H9 (cell line): Measurements from ENCODE around the gene LIMS2. TPM values are rescaled to one million over a fixed set of nuclear protein-coding genes. Genes with fewer than 3 reads are reported as not detected.
A peak's percentile ranks its signal among the peaks of the same experiment; 100 is the strongest.

Experiments
- DNase-seq: peaks from one replicate; pipeline ENCODE4 v3.0.0-alpha.2; 2017
- H2AFZ ChIP-seq: one replicate; pipeline ENCODE4 v1.6.1; 2013; ENCODE audit warnings: mild to moderate bottlenecking, low read length, control low read depth, moderate library complexity
- H2AK5ac ChIP-seq: 2 replicates; pipeline ENCODE4 v1.6.1; 2013; ENCODE audit warnings: low read length, control low read depth, mixed read lengths; ENCODE audit not compliant: insufficient read length
- H2BK120ac ChIP-seq: one replicate; pipeline ENCODE4 v1.6.1; 2013; ENCODE audit warnings: low read depth, mild to moderate bottlenecking, low read length, control low read depth, inconsistent platforms; ENCODE audit not compliant: poor library complexity, severe bottlenecking
- H2BK12ac ChIP-seq: 2 replicates; pipeline ENCODE4 v1.6.1; 2013; ENCODE audit warnings: low read length, control low read depth, mixed read lengths, low read depth; ENCODE audit not compliant: insufficient read length
- H2BK15ac ChIP-seq: 2 replicates; pipeline ENCODE4 v1.6.1; 2013; ENCODE audit warnings: low read depth, low read length, control low read depth
- H2BK20ac ChIP-seq: one replicate; pipeline ENCODE4 v1.6.1; 2013; ENCODE audit warnings: low read depth, mild to moderate bottlenecking, low read length, control low read depth, inconsistent platforms; ENCODE audit not compliant: poor library complexity, severe bottlenecking
- H2BK5ac ChIP-seq: 2 replicates; pipeline ENCODE4 v1.6.1; 2013; ENCODE audit warnings: low read length, control low read depth, mixed read lengths; ENCODE audit not compliant: insufficient read length
- H3K14ac ChIP-seq: 2 replicates; pipeline ENCODE4 v1.6.1; 2013; ENCODE audit warnings: low read length, control low read depth; ENCODE audit not compliant: insufficient read depth
- H3K18ac ChIP-seq: 2 replicates; pipeline ENCODE4 v1.6.1; 2013; ENCODE audit warnings: low read depth, mild to moderate bottlenecking, mixed read lengths, low read length, control low read depth; ENCODE audit not compliant: insufficient read length
- H3K23ac ChIP-seq: 2 replicates; pipeline ENCODE4 v1.6.1; 2013; ENCODE audit warnings: low read length, control low read depth, mixed read lengths, low read depth; ENCODE audit not compliant: insufficient read length
- H3K23me2 ChIP-seq: 2 replicates; pipeline ENCODE4 v1.6.1; 2013; ENCODE audit warnings: low read depth, mild to moderate bottlenecking, mixed read lengths, low read length, control low read depth; ENCODE audit not compliant: insufficient read length, poor library complexity, severe bottlenecking
- H3K27ac ChIP-seq: 2 replicates; pipeline ENCODE4 v1.5.1; 2013; ENCODE audit warnings: low read length, control low read depth, mixed read lengths, low read depth; ENCODE audit not compliant: insufficient read length
- H3K27me3 ChIP-seq: 2 replicates; pipeline ENCODE4 v1.6.1; 2013; ENCODE audit warnings: low read length, control low read depth, inconsistent platforms; ENCODE audit not compliant: insufficient read depth
- H3K4ac ChIP-seq: 2 replicates; pipeline ENCODE4 v1.6.1; 2013; ENCODE audit warnings: low read depth, mild to moderate bottlenecking, control low read depth, inconsistent platforms, low read length, moderate library complexity
- H3K4me1 ChIP-seq: 2 replicates; pipeline ENCODE4 v1.6.1; 2013; ENCODE audit warnings: low read length, control low read depth, inconsistent platforms; ENCODE audit not compliant: insufficient read depth
- H3K4me2 ChIP-seq: 2 replicates; pipeline ENCODE4 v1.6.1; 2013; ENCODE audit warnings: low read length, control low read depth, mixed read lengths; ENCODE audit not compliant: insufficient read length, insufficient read depth
- H3K56ac ChIP-seq: 2 replicates; pipeline ENCODE4 v1.6.1; 2013; ENCODE audit warnings: low read depth, mild to moderate bottlenecking, mixed read lengths, low read length, control low read depth; ENCODE audit not compliant: insufficient read length
- H3K79me1 ChIP-seq: 2 replicates; pipeline ENCODE4 v1.6.1; 2013; ENCODE audit warnings: low read depth, mild to moderate bottlenecking, moderate library complexity, low read length, control low read depth, inconsistent platforms; ENCODE audit not compliant: insufficient read depth, poor library complexity, severe bottlenecking
- H3K79me2 ChIP-seq: 2 replicates; pipeline ENCODE4 v1.6.1; 2013; ENCODE audit warnings: low read length, control low read depth, inconsistent platforms; ENCODE audit not compliant: insufficient read depth
- H3K9ac ChIP-seq: 2 replicates; pipeline ENCODE4 v1.6.1; 2013; ENCODE audit warnings: low read length, control low read depth, mixed read lengths; ENCODE audit not compliant: insufficient read length; ENCODE audit errors: extremely low read depth
- H3K9me3 ChIP-seq: one replicate; pipeline ENCODE4 v1.6.1; 2013; ENCODE audit warnings: low read depth, low read length, inconsistent platforms; ENCODE audit not compliant: control insufficient read depth
- H3T11ph ChIP-seq: one replicate; pipeline ENCODE4 v1.6.1; 2013; ENCODE audit warnings: mild to moderate bottlenecking, low read length, control low read depth, inconsistent platforms
- H4K20me1 ChIP-seq: one replicate; pipeline ENCODE4 v1.6.1; 2013; ENCODE audit not compliant: control insufficient read depth, insufficient read length, insufficient read depth
- H4K5ac ChIP-seq: 2 replicates; pipeline ENCODE4 v1.6.1; 2013; ENCODE audit warnings: low read depth, mild to moderate bottlenecking, mixed read lengths, low read length, control low read depth; ENCODE audit not compliant: insufficient read length
- H4K8ac ChIP-seq: replicated peaks from 2 replicates; pipeline ENCODE4 v1.6.1; 2013; ENCODE audit warnings: low read length, control low read depth, mixed read lengths, low read depth; ENCODE audit not compliant: insufficient read length
- H4K91ac ChIP-seq: 2 replicates; pipeline ENCODE4 v1.6.1; 2013; ENCODE audit warnings: low read depth, mild to moderate bottlenecking, moderate library complexity, mixed read lengths, low read length, control low read depth; ENCODE audit not compliant: insufficient read length
- H3K27ac Mint-ChIP-seq, 3 experiments: 2 replicates in 2 of 3; 3 replicates in 1 of 3; pipeline ENCODE4 v1.8.0; 2020 to 2021; ENCODE audit warnings: mixed read lengths in 3 of 3, mild to moderate bottlenecking in 1 of 3, moderate library complexity in 1 of 3
- H3K27me3 Mint-ChIP-seq: 2 replicates; pipeline ENCODE4 v1.8.0; 2021; ENCODE audit warnings: low read depth, mild to moderate bottlenecking, moderate library complexity, mixed read lengths
- H3K36me3 Mint-ChIP-seq, 3 experiments: 2 replicates in 2 of 3; 3 replicates in 1 of 3; pipeline ENCODE4 v1.8.0; 2020 to 2021; ENCODE audit warnings: low read depth in 3 of 3, mixed read lengths in 3 of 3; ENCODE audit not compliant: insufficient read depth in 1 of 3
- H3K4me1 Mint-ChIP-seq, 2 experiments: 2 replicates each; pipeline ENCODE4 v1.8.0; 2020; ENCODE audit warnings: mixed read lengths in 2 of 2
- H3K4me3 Mint-ChIP-seq, 2 experiments: 2 replicates in 1 of 2; 3 replicates in 1 of 2; pipeline ENCODE4 v1.8.0; 2020 to 2021; ENCODE audit warnings: mild to moderate bottlenecking in 2 of 2, mixed read lengths in 2 of 2, moderate library complexity in 1 of 2
- H3K9me3 Mint-ChIP-seq, 2 experiments: 2 replicates in 1 of 2; 3 replicates in 1 of 2; pipeline ENCODE4 v1.8.0; 2020; ENCODE audit warnings: mild to moderate bottlenecking in 2 of 2, mixed read lengths in 2 of 2, moderate library complexity in 1 of 2
- WGBS: extraction: QIAGEN DNeasy Blood & Tissue Kit; methylation state at CpG from one replicate; pipeline ENCODE4 v1.1.7; 2013; ENCODE audit warnings: missing lambda C conversion rate, low lambda C conversion rate, mixed read lengths; ENCODE audit not compliant: insufficient read length; ENCODE audit errors: extremely low coverage; 5-methylcytosine and 5-hydroxymethylcytosine counted together
- total RNA-seq: library from RNA; stranded (reverse); gene quantifications from 2 replicates; pipeline ENCODE4 v1.2.1, GENCODE V29; 2021
- TF ChIP-seq, protein P1 (sequence below): fragments of 200-600 bp; sonication (generic); conservative IDR thresholded peaks from 3 replicates; pipeline ENCODE4 v1.8.0; 2021; ENCODE audit warnings: antibody characterized with exemption, mild to moderate bottlenecking

Gene LIMS2
- total RNA-seq, 1 experiment from 2014 or later = 5.9 TPM

DNA sequence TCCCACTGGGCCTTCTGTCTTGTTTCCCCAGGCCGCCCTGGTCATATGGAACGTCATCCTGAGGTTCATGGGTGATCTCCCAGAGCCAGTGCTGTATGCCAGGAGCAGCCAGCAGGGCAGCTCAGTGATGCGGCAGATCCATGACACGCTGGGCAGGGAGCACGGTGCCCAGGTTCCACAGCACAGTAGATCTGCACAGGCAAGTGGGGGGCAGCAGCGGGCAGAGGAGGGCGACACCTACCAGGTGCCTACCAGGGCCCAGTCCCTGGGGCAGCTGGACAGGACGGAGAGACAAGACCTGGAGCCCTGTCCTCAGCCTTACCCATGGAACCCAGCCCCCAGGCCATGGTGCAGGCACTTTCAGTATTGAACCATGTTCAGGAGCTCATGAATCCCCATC lies 65.5 kb downstream of the LIMS2 start:
- Histone ChIP-seq H2BK12ac (no peak overlapping the region), H3K4ac (no peak overlapping the region), H2AK5ac (no peak overlapping the region), H3K23ac (no peak overlapping the region), H3T11ph (no peak overlapping the region), H2BK20ac (no peak overlapping the region), H3K27ac (no peak overlapping the region), H4K8ac (no peak overlapping the region), H3K4me1 (no peaks in the 10 kb centered on the region), H4K20me1 (no peaks in the 10 kb centered on the region), H3K79me1 (no peaks in the 10 kb centered on the region), H2BK5ac (no peak overlapping the region), H3K79me2 (no peaks in the 10 kb centered on the region), H3K56ac (no peak overlapping the region), H4K5ac (no peak overlapping the region), H3K9me3 (peaks cover 5% of the 10 kb centered on the region), H3K23me2 (no peaks in the 10 kb centered on the region), H2BK15ac (no peak overlapping the region), H2AFZ (no peak overlapping the region), H2BK120ac (no peak overlapping the region), H4K91ac (no peak overlapping the region), H3K27me3 (no peaks in the 10 kb centered on the region), H3K4me2 (no peak overlapping the region), H3K18ac (no peak overlapping the region), H3K14ac (no peak overlapping the region; the same call in 1 of the 2 replicates), H3K9ac (no peak overlapping the region)
- no peaks in the 10 kb centered on the region; a peak in 1 of 7 replicates for H3K36me3 Mint-ChIP-seq
- TF ChIP-seq, protein P1, sequence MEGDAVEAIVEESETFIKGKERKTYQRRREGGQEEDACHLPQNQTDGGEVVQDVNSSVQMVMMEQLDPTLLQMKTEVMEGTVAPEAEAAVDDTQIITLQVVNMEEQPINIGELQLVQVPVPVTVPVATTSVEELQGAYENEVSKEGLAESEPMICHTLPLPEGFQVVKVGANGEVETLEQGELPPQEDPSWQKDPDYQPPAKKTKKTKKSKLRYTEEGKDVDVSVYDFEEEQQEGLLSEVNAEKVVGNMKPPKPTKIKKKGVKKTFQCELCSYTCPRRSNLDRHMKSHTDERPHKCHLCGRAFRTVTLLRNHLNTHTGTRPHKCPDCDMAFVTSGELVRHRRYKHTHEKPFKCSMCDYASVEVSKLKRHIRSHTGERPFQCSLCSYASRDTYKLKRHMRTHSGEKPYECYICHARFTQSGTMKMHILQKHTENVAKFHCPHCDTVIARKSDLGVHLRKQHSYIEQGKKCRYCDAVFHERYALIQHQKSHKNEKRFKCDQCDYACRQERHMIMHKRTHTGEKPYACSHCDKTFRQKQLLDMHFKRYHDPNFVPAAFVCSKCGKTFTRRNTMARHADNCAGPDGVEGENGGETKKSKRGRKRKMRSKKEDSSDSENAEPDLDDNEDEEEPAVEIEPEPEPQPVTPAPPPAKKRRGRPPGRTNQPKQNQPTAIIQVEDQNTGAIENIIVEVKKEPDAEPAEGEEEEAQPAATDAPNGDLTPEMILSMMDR = no peak
- DNase-seq = peak; percentile 20
- WGBS = no CpG with 5 or more reads among the region's 8 CpGs
- H3K4me3 Mint-ChIP-seq = no peak overlapping the region
- no peak overlapping the region for H3K27ac Mint-ChIP-seq
- H3K27me3 Mint-ChIP-seq = peaks cover 6% of the 10 kb centered on the region
- peaks cover 6 to 10% of the 10 kb centered on the region in 2 experiments; a peak in 4 of 5 replicates for H3K9me3 Mint-ChIP-seq
- no peaks in the 10 kb centered on the region for H3K4me1 Mint-ChIP-seq
